ENCODE data around the gene ARHGEF12.
A peak's percentile ranks its signal among the peaks of the same experiment; 100 is the strongest.

The ARHGEF12 gene

GRCh38 chr11:120517390-120517761 is 181.2 kb downstream of the ARHGEF12 start:
- 54 to 67% methylated on average over 10 to 11 of the region's 13 CpGs for WGBS, 2 experiments (ENCODE audit: insufficient coverage in 2 of 2)
- Histone ChIP-seq H3K9me3 (ENCODE audit: control insufficient read depth, low read length) (no peaks in the 10 kb centered on the region), H3K4me1 (ENCODE audit: control insufficient read depth, insufficient read depth, low read length, poor library complexity, severe bottlenecking) (peaks cover 16% of the 10 kb centered on the region), H3K36me3 (ENCODE audit: control insufficient read depth, insufficient read depth, low read length) (no peaks in the 10 kb centered on the region), H3K27ac (ENCODE audit: low read depth, low read length, severe bottlenecking) (peak overlapping the region; percentile 79), H3K4me3 (ENCODE audit: extremely low read depth, insufficient read depth, low read length, poor library complexity, severe bottlenecking) (no peak overlapping the region)

DNA sequence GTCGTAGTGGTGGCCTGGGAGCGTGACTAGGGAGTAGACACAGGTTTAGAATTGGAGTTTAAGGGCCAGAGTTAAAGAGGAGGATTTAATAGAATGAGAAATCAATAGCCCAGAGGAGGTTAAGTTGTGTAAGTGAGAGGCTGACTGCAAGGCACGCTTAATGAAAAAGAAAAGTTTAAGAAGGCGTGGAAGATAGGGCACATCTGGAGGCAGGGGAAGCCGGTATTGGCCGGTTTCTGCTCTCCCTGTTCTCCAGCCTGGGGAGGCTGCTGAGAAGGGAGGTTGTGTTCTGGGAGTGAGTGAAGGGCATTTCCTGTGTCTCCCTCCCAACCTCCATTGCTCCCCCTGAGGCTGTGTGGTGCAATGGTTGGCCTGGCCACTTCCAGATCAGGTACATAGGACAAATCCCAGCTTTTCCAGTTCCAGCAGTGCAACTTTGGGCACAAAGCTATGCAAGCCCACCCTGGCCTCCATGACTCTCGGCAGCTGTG is 181.6 kb downstream of the ARHGEF12 start:
- Histone ChIP-seq H3K9me3 (ENCODE audit: control insufficient read depth, low read length) (no peaks in the 10 kb centered on the region), H3K4me1 (ENCODE audit: control insufficient read depth, insufficient read depth, low read length, poor library complexity, severe bottlenecking) (peaks cover 16% of the 10 kb centered on the region), H3K36me3 (ENCODE audit: control insufficient read depth, insufficient read depth, low read length) (no peaks in the 10 kb centered on the region), H3K4me3 (ENCODE audit: extremely low read depth, insufficient read depth, low read length, poor library complexity, severe bottlenecking) (no peak overlapping the region), H3K27ac (ENCODE audit: low read depth, low read length, severe bottlenecking) (peak overlapping the region; percentile 79)
- 67 to 73% methylated on average over 6 to 7 of the region's 7 CpGs for WGBS, 2 experiments (ENCODE audit: insufficient coverage in 2 of 2)

GRCh38 chr11:120518356-120518755 is 182.1 kb downstream of the ARHGEF12 start:
- Histone ChIP-seq H3K4me3 (ENCODE audit: extremely low read depth, insufficient read depth, low read length, poor library complexity, severe bottlenecking) (no peak overlapping the region), H3K9me3 (ENCODE audit: control insufficient read depth, low read length) (no peaks in the 10 kb centered on the region), H3K27ac (ENCODE audit: low read depth, low read length, severe bottlenecking) (no peak overlapping the region), H3K4me1 (ENCODE audit: control insufficient read depth, insufficient read depth, low read length, poor library complexity, severe bottlenecking) (peaks cover 16% of the 10 kb centered on the region), H3K36me3 (ENCODE audit: control insufficient read depth, insufficient read depth, low read length) (no peaks in the 10 kb centered on the region)
- 96 to 98% methylated on average over 5 to 6 of the region's 7 CpGs for WGBS, 2 experiments (ENCODE audit: insufficient coverage in 2 of 2)

GRCh38 chr11:120519474-120519873 is 183.3 kb downstream of the ARHGEF12 start:
- no peak overlapping the region for H3K27ac ChIP-seq (ENCODE audit: low read depth, low read length, severe bottlenecking)
- peaks cover 16% of the 10 kb centered on the region for H3K4me1 ChIP-seq (ENCODE audit: control insufficient read depth, insufficient read depth, low read length, poor library complexity, severe bottlenecking)
- H3K4me3 ChIP-seq (ENCODE audit: extremely low read depth, insufficient read depth, low read length, poor library complexity, severe bottlenecking) = no peak overlapping the region
- WGBS, 2 experiments (ENCODE audit: insufficient coverage in 2 of 2) = 83 to 100% methylated on average over 1 to 3 of the region's 3 CpGs
- no peaks in the 10 kb centered on the region for H3K36me3 ChIP-seq (ENCODE audit: control insufficient read depth, insufficient read depth, low read length)
- H3K9me3 ChIP-seq (ENCODE audit: control insufficient read depth, low read length) = no peaks in the 10 kb centered on the region

GRCh38 chr11:120520091-120520822 is 184.0 kb downstream of the ARHGEF12 start:
- Histone ChIP-seq H3K4me3 (ENCODE audit: extremely low read depth, insufficient read depth, low read length, poor library complexity, severe bottlenecking) (no peak overlapping the region), H3K9me3 (ENCODE audit: control insufficient read depth, low read length) (no peaks in the 10 kb centered on the region), H3K36me3 (ENCODE audit: control insufficient read depth, insufficient read depth, low read length) (no peaks in the 10 kb centered on the region), H3K4me1 (ENCODE audit: control insufficient read depth, insufficient read depth, low read length, poor library complexity, severe bottlenecking) (peaks cover 16% of the 10 kb centered on the region), H3K27ac (ENCODE audit: low read depth, low read length, severe bottlenecking) (no peak overlapping the region)
- WGBS, 2 experiments (ENCODE audit: insufficient coverage in 2 of 2) = 90 to 95% methylated on average over 8 to 13 of the region's 16 CpGs

- Histone ChIP-seq H3K36me3 (ENCODE audit: control insufficient read depth, insufficient read depth, low read length) (no peaks in the 10 kb centered on the region), H3K4me3 (ENCODE audit: extremely low read depth, insufficient read depth, low read length, poor library complexity, severe bottlenecking) (no peak overlapping the region), H3K9me3 (ENCODE audit: control insufficient read depth, low read length) (no peaks in the 10 kb centered on the region), H3K4me1 (ENCODE audit: control insufficient read depth, insufficient read depth, low read length, poor library complexity, severe bottlenecking) (peaks cover 16% of the 10 kb centered on the region), H3K27ac (ENCODE audit: low read depth, low read length, severe bottlenecking) (no peak overlapping the region)
- WGBS, 2 experiments (ENCODE audit: insufficient coverage in 2 of 2) = 87 to 96% methylated on average over 5 to 7 of the region's 7 CpGs
Measured at GRCh38 chr11:120521176-120521575, 185.0 kb downstream of the ARHGEF12 start.

GRCh38 chr11:120522021-120522420 is 185.8 kb downstream of the ARHGEF12 start:
- Histone ChIP-seq H3K4me1 (ENCODE audit: control insufficient read depth, insufficient read depth, low read length, poor library complexity, severe bottlenecking) (peaks cover 14% of the 10 kb centered on the region), H3K36me3 (ENCODE audit: control insufficient read depth, insufficient read depth, low read length) (no peaks in the 10 kb centered on the region), H3K27ac (ENCODE audit: low read depth, low read length, severe bottlenecking) (no peak overlapping the region), H3K4me3 (ENCODE audit: extremely low read depth, insufficient read depth, low read length, poor library complexity, severe bottlenecking) (no peak overlapping the region), H3K9me3 (ENCODE audit: control insufficient read depth, low read length) (no peaks in the 10 kb centered on the region)
- 92 to 95% methylated on average over 8 to 10 of the region's 11 CpGs for WGBS, 2 experiments (ENCODE audit: insufficient coverage in 2 of 2)

DNA sequence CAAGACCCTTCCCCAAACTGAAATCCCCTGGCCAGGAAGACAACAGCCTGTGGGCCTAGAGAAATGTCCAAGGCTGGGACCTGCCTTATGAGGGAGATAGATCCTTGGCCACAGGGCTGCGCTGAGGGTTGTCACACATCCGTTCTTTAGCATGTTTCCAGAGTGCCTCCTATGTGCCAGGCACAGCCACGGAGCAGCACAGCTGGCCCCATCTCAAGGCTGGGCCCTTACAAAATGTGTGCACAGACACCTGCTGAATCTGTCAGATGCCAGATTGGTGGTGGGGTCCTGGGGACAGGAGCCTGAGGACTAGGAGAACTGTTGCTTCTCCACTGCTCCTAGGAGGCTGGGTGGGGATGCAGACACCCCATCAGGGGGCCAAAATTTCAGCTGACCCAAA is 186.5 kb downstream of the ARHGEF12 start:
- WGBS, 2 experiments (ENCODE audit: insufficient coverage in 2 of 2) = 79 to 90% methylated on average over 3 of the region's 3 CpGs
- H3K36me3 ChIP-seq (ENCODE audit: control insufficient read depth, insufficient read depth, low read length) = no peaks in the 10 kb centered on the region
- H3K4me3 ChIP-seq (ENCODE audit: extremely low read depth, insufficient read depth, low read length, poor library complexity, severe bottlenecking) = no peak overlapping the region
- H3K9me3 ChIP-seq (ENCODE audit: control insufficient read depth, low read length) = no peaks in the 10 kb centered on the region
- no peak overlapping the region for H3K27ac ChIP-seq (ENCODE audit: low read depth, low read length, severe bottlenecking)
- peaks cover 10% of the 10 kb centered on the region for H3K4me1 ChIP-seq (ENCODE audit: control insufficient read depth, insufficient read depth, low read length, poor library complexity, severe bottlenecking)

DNA sequence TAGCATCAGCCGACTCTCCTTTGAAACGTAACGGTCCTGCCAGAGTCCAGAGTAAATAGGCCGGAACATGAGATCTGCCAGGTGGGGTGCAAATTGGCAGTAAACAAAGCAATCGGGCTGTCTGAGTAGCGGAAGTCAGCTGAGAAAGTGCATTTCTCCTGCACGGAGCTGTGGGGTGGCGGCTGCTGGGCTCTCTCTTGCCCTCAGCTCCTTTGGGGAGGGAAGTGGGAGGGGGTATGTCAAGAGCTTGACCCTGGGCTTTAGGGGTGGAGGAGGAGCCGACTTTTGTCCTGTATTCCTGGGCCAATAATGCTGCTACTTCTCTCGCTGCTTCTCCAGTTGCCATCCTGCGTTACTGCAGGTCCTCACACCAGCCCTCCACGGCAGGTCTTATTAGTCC is 187.0 kb downstream of the ARHGEF12 start:
- 33 to 50% methylated on average over 11 of the region's 12 CpGs for WGBS, 2 experiments (ENCODE audit: insufficient coverage in 2 of 2)
- Histone ChIP-seq H3K4me1 (ENCODE audit: control insufficient read depth, insufficient read depth, low read length, poor library complexity, severe bottlenecking) (peaks cover 5% of the 10 kb centered on the region), H3K9me3 (ENCODE audit: control insufficient read depth, low read length) (no peaks in the 10 kb centered on the region), H3K27ac (ENCODE audit: low read depth, low read length, severe bottlenecking) (no peak overlapping the region), H3K4me3 (ENCODE audit: extremely low read depth, insufficient read depth, low read length, poor library complexity, severe bottlenecking) (no peak overlapping the region), H3K36me3 (ENCODE audit: control insufficient read depth, insufficient read depth, low read length) (no peaks in the 10 kb centered on the region)

GRCh38 chr11:120524536-120525085 is 188.4 kb downstream of the ARHGEF12 start:
- H3K27ac ChIP-seq (ENCODE audit: low read depth, low read length, severe bottlenecking) = no peak overlapping the region
- 77 to 81% methylated on average over 8 of the region's 9 CpGs for WGBS, 2 experiments (ENCODE audit: insufficient coverage in 2 of 2)
- no peak overlapping the region for H3K4me3 ChIP-seq (ENCODE audit: extremely low read depth, insufficient read depth, low read length, poor library complexity, severe bottlenecking)
- H3K36me3 ChIP-seq (ENCODE audit: control insufficient read depth, insufficient read depth, low read length) = no peaks in the 10 kb centered on the region
- peaks cover 5% of the 10 kb centered on the region for H3K4me1 ChIP-seq (ENCODE audit: control insufficient read depth, insufficient read depth, low read length, poor library complexity, severe bottlenecking)
- H3K9me3 ChIP-seq (ENCODE audit: control insufficient read depth, low read length) = no peaks in the 10 kb centered on the region
